Measurements from ENCODE around the gene MAST4. TPM values are rescaled to one million over a fixed set of nuclear protein-coding genes. Genes with fewer than 3 reads are reported as not detected.

The MAST4 gene
- total RNA-seq, 1 donor from 2014 or later, result 0.99 TPM

DNA sequence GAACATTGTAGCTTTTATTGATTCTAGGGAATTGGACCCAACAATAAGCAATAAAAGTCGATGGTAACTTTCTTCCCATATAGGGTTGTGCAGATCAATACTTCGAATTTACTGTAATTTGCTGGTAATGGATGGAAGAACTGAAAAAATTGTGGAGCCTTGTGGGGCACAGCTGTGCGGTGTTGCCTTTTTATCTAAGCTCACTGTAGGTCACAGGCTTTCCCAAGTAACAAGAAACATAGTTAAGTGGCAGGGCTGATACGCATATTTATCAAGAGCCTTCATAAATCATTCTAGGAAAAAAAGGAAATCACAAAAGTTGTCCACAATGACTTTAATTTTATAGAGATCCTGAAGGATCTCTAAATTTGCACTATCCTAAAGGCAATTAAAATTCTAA, 292.9 kb downstream of the MAST4 start:
- no peaks in the 10 kb centered on the region for H3K36me3 ChIP-seq
- H3K4me1 Mint-ChIP-seq, result peaks cover 4% of the 10 kb centered on the region
- H3K36me3 Mint-ChIP-seq, result no peaks in the 10 kb centered on the region
- H3F3A ChIP-seq (ENCODE audit: low read depth), result no peaks in the 10 kb centered on the region
- H3K27ac Mint-ChIP-seq, result no peak overlapping the region
- H2AFZ ChIP-seq (replicated peaks), result no peak overlapping the region
- H3K4me2 ChIP-seq, result no peak overlapping the region
- H3K4me3 ChIP-seq, result no peak overlapping the region
- H3K4me3 Mint-ChIP-seq, result no peak overlapping the region
- no peaks in the 10 kb centered on the region for H3K79me2 ChIP-seq (ENCODE audit: low read depth)
- no peaks in the 10 kb centered on the region for H4K20me1 ChIP-seq (ENCODE audit: low read depth)
- no peaks in the 10 kb centered on the region for H3K27me3 ChIP-seq
- H3K9me3 ChIP-seq (ENCODE audit: low read depth), result no peaks in the 10 kb centered on the region
- H3K4me1 ChIP-seq, result no peaks in the 10 kb centered on the region
- no peak for DNase-seq (ENCODE audit: low spot score)
- TF ChIP-seq EZH2phosphoT487 (IDR thresholded peaks at IDR 0.05) (no peak), EZH2 (IDR thresholded peaks at IDR 0.05) (no peak)
- TF ChIP-seq, protein P1, sequence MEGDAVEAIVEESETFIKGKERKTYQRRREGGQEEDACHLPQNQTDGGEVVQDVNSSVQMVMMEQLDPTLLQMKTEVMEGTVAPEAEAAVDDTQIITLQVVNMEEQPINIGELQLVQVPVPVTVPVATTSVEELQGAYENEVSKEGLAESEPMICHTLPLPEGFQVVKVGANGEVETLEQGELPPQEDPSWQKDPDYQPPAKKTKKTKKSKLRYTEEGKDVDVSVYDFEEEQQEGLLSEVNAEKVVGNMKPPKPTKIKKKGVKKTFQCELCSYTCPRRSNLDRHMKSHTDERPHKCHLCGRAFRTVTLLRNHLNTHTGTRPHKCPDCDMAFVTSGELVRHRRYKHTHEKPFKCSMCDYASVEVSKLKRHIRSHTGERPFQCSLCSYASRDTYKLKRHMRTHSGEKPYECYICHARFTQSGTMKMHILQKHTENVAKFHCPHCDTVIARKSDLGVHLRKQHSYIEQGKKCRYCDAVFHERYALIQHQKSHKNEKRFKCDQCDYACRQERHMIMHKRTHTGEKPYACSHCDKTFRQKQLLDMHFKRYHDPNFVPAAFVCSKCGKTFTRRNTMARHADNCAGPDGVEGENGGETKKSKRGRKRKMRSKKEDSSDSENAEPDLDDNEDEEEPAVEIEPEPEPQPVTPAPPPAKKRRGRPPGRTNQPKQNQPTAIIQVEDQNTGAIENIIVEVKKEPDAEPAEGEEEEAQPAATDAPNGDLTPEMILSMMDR (IDR thresholded peaks at IDR 0.05), result no peak
- H3K27me3 Mint-ChIP-seq (ENCODE audit: insufficient read depth, low read depth), result peaks cover 3% of the 10 kb centered on the region
- no peak overlapping the region for H3K27ac ChIP-seq
- no peak overlapping the region for H3K9ac ChIP-seq
- no peaks in the 10 kb centered on the region for H3K9me3 Mint-ChIP-seq

DNA sequence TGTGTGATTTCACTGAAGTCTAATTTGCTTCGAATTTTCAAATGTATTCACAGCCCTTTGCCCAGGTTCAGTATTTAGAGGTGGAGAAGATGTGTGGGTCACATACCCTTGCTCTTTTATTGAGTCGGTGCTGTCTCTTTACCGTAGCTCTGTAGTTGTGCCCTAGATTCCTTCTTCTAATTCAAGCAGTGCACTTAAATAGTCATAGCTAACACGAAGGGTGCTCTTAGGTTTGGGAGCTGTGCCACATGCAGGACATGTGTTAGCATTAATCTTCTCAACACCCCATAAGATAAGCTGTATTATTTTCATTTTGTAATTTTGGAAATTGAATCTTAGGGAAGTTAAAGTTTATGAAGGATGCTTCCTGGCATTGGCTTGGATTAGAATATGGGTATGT, 293.3 kb downstream of the MAST4 start:
- TF ChIP-seq EZH2phosphoT487 (IDR thresholded peaks at IDR 0.05) (no peak), EZH2 (IDR thresholded peaks at IDR 0.05) (no peak)
- TF ChIP-seq, protein P1 (IDR thresholded peaks at IDR 0.05), result no peak
- no peaks in the 10 kb centered on the region for H3K36me3 Mint-ChIP-seq
- no peak overlapping the region for H3K4me2 ChIP-seq

DNA sequence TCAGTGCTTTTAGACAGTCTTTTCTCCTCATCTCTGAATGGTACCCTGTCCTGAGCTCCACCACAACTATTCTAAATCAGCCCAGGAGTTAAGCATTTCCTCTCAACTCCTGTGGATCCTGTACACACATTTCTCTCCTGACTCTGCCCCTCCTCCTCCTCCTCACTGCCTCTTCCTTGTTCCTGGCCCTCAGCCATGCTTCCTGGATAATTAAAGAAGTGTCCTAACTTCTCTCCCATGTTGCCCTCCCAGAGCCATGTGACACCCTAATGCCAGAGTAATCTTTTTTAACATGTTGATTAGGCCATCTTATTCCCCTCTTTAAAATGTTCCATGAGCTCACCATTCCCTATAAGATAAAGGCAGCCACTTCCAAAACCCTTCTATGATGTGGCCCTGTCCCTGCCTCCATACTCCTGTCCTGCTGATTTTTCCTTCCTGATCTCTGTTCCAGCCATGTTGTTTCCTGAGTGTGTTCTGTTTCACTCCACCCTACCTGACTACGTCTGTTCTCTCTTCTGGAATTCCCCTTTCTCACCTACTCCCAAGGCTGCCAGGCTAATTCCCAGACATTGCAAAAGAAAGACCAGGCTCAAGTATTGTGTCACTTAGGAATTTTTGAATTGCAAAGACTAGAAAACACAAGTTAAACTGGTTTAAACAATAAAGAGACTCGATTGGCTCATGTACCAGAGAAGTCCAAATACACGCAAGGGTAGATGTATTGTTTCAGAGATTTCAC, 295.2 kb downstream of the MAST4 start:
- Histone ChIP-seq H3K79me2 (ENCODE audit: low read depth) (no peaks in the 10 kb centered on the region), H2AFZ (replicated peaks) (no peak overlapping the region), H3K36me3 (no peaks in the 10 kb centered on the region), H3K27ac (no peak overlapping the region), H3K27me3 (no peaks in the 10 kb centered on the region), H3K4me2 (no peak overlapping the region), H3K9ac (no peak overlapping the region), H3K9me3 (ENCODE audit: low read depth) (no peaks in the 10 kb centered on the region), H3K4me3 (no peak overlapping the region), H3F3A (ENCODE audit: low read depth) (no peaks in the 10 kb centered on the region), H3K4me1 (no peaks in the 10 kb centered on the region), H4K20me1 (ENCODE audit: low read depth) (no peaks in the 10 kb centered on the region)
- TF ChIP-seq EZH2phosphoT487 (IDR thresholded peaks at IDR 0.05) (no peak), EZH2 (IDR thresholded peaks at IDR 0.05) (no peak)
- TF ChIP-seq, protein P1 (IDR thresholded peaks at IDR 0.05), result no peak
- H3K27ac Mint-ChIP-seq, result no peak overlapping the region
- DNase-seq (ENCODE audit: low spot score), result no peak
- H3K9me3 Mint-ChIP-seq, result no peaks in the 10 kb centered on the region
- H3K4me1 Mint-ChIP-seq, result peaks cover 4% of the 10 kb centered on the region
- peaks cover 3% of the 10 kb centered on the region for H3K27me3 Mint-ChIP-seq (ENCODE audit: insufficient read depth, low read depth)
- no peaks in the 10 kb centered on the region for H3K36me3 Mint-ChIP-seq
- H3K4me3 Mint-ChIP-seq, result no peak overlapping the region

More for the DNA sequence above, 293.3 kb downstream of the MAST4 start:
- no peak overlapping the region for H3K4me3 Mint-ChIP-seq
- peaks cover 4% of the 10 kb centered on the region for H3K4me1 Mint-ChIP-seq
- Histone ChIP-seq H3K27me3 (no peaks in the 10 kb centered on the region), H3K36me3 (no peaks in the 10 kb centered on the region), H3K79me2 (ENCODE audit: low read depth) (no peaks in the 10 kb centered on the region), H3K27ac (no peak overlapping the region), H3K9me3 (ENCODE audit: low read depth) (no peaks in the 10 kb centered on the region), H4K20me1 (ENCODE audit: low read depth) (no peaks in the 10 kb centered on the region), H2AFZ (replicated peaks) (no peak overlapping the region), H3K4me3 (no peak overlapping the region), H3K9ac (no peak overlapping the region), H3F3A (ENCODE audit: low read depth) (no peaks in the 10 kb centered on the region), H3K4me1 (no peaks in the 10 kb centered on the region)
- H3K9me3 Mint-ChIP-seq, result no peaks in the 10 kb centered on the region
- no peak overlapping the region for H3K27ac Mint-ChIP-seq
- no peak for DNase-seq (ENCODE audit: low spot score)
- peaks cover 3% of the 10 kb centered on the region for H3K27me3 Mint-ChIP-seq (ENCODE audit: insufficient read depth, low read depth)

All from neural progenitor cell (in vitro differentiated cells).